K562 (cell line): Measurements from ENCODE around the gene JAKMIP1. TPM values are rescaled to one million over a fixed set of nuclear protein-coding genes. Genes with fewer than 3 reads are reported as not detected.

Source experiments
- ATAC-seq: fragments of 200-7000 bp; cut with Tn5 transposase; 3 replicates; pipeline ENCODE4 v1.9.1; 2020; ENCODE audit warnings: moderate library complexity
- BruUV-seq: library from RNA; stranded (reverse); fragments of 400-500 nt; replicated peaks from 2 replicates; lab custom pipeline; 2021; lab: Mats Ljungman, UMichigan
- CTCF ChIA-PET: fragments of 300-600 bp; formaldehyde crosslinking; extraction: SDS; loops from one replicate; lab custom pipeline; 2021; ENCODE audit warnings: low intra/inter-chr PET ratio; lab: Yijun Ruan, JAX
- POLR2A ChIA-PET: fragments of 300-600, 350-650 bp; sonication (Branson Sonifier 250); formaldehyde crosslinking; extraction: SDS; loops from one replicate; lab custom pipeline; 2021; ENCODE audit warnings: antibody characterized with exemption, inconsistent platforms; lab: Yijun Ruan, JAX
- DNase-seq, 4 experiments: peaks; one replicate each; pipeline versions ENCODE4 v3.0.0 to v3.0.0-alpha.2; 2011 to 2018; ENCODE audit warnings: low spot score in 3 of 4, mixed read lengths in 3 of 4; ENCODE audit errors: extremely low read depth in 1 of 4
- FAIRE-seq: peaks from 2 replicates; lab custom pipeline; 2011; peaks lifted over from hg19 to GRCh38; lab: Jason Lieb, UNC
- H2AFZ ChIP-seq: 2 replicates; pipeline ENCODE4 v1.6.0; 2011; ENCODE audit warnings: low read depth, low read length, control low read depth, inconsistent platforms
- H3K27ac ChIP-seq: fragments of 200-600 bp; 3 replicates; pipeline ENCODE4 v1.8.0; 2011; ENCODE audit warnings: low read depth, mild to moderate bottlenecking, control low read depth, inconsistent platforms, low read length, moderate library complexity, mixed read lengths; ENCODE audit errors: extremely low read depth
- H3K27me3 ChIP-seq, 2 experiments: fragments of 300-600 bp in 1 of 2; 2 replicates in 1 of 2; 3 replicates in 1 of 2; pipeline versions ENCODE4 v1.6.0 to v1.8.0; 2011; ENCODE audit warnings: inconsistent platforms in 2 of 2, low read length in 2 of 2, mild to moderate bottlenecking in 1 of 2, mixed read lengths in 1 of 2, moderate library complexity in 1 of 2; ENCODE audit not compliant: control insufficient read depth in 2 of 2, insufficient read depth in 2 of 2
- H3K36me3 ChIP-seq: fragments of 300-600 bp; 3 replicates; pipeline ENCODE4 v1.8.0; 2011; ENCODE audit warnings: mild to moderate bottlenecking, low read length, inconsistent platforms; ENCODE audit not compliant: control insufficient read depth, insufficient read depth
- H3K4me1 ChIP-seq, 2 experiments: fragments of 200-600 bp in 1 of 2; replicated peaks in 1 of 2; 2 replicates in 1 of 2; 3 replicates in 1 of 2; pipeline versions ENCODE4 v1.5.1 to v1.8.0; 2011; ENCODE audit warnings: inconsistent platforms in 2 of 2, low read length in 2 of 2, mild to moderate bottlenecking in 1 of 2, mixed read lengths in 1 of 2, moderate library complexity in 1 of 2; ENCODE audit not compliant: control insufficient read depth in 2 of 2, insufficient read depth in 2 of 2
- H3K4me2 ChIP-seq: 2 replicates; pipeline ENCODE4 v1.6.1; 2011; ENCODE audit warnings: low read length, control low read depth, inconsistent platforms, mixed read lengths; ENCODE audit not compliant: insufficient read depth
- H3K4me3 ChIP-seq: fragments of 200-600 bp; sonication (generic), shearing (Covaris generic); 2 replicates; pipeline ENCODE4 v1.5.1; 2016; ENCODE audit warnings: control low read depth, inconsistent platforms
- H3K79me2 ChIP-seq: fragments of 200-600 bp; 3 replicates; pipeline ENCODE4 v1.8.0; 2011; ENCODE audit warnings: low read length, inconsistent platforms; ENCODE audit not compliant: control insufficient read depth, insufficient read depth
- H3K9ac ChIP-seq, 2 experiments: 2 replicates each; pipeline versions ENCODE4 v1.6.0 to v1.6.1; 2011; ENCODE audit warnings: low read depth in 2 of 2, low read length in 2 of 2, control low read depth in 1 of 2, inconsistent platforms in 1 of 2, mild to moderate bottlenecking in 1 of 2, mixed read lengths in 1 of 2; ENCODE audit not compliant: insufficient read depth in 1 of 2
- H3K9me1 ChIP-seq: one replicate; pipeline ENCODE4 v1.6.0; 2011; ENCODE audit warnings: inconsistent platforms, mild to moderate bottlenecking, low read length, moderate library complexity; ENCODE audit not compliant: control insufficient read depth, insufficient read depth
- H3K9me3 ChIP-seq: replicated peaks from 2 replicates; pipeline ENCODE4 v1.5.1; 2011; ENCODE audit warnings: low read depth, low read length, inconsistent platforms; ENCODE audit not compliant: control insufficient read depth, insufficient read depth
- H4K20me1 ChIP-seq: replicated peaks from 2 replicates; pipeline ENCODE4 v1.6.1; 2011; ENCODE audit warnings: low read length, inconsistent platforms, mixed read lengths; ENCODE audit not compliant: control insufficient read depth, insufficient read depth
- CAMTA2 ChIP-seq: fragments of 250-450 bp; sonication (Bioruptor Pico); conservative IDR thresholded peaks from 2 replicates; pipeline ENCODE4 v1.5.1; 2022
- CHD1 ChIP-seq: fragments of 200-600 bp; sonication (generic); IDR thresholded peaks from one replicate; pipeline ENCODE4 v1.6.1; 2012; ENCODE audit warnings: mild to moderate bottlenecking, moderate library complexity, low read length, inconsistent platforms
- DIDO1 ChIP-seq: fragments of 450-650 bp; IDR thresholded peaks from 2 replicates; pipeline ENCODE4 v1.6.1; 2016; ENCODE audit warnings: low read depth, missing biosample characterization, missing genetic modification characterization
- DPF2 ChIP-seq: fragments of 450-650 bp; IDR thresholded peaks from 2 replicates; pipeline ENCODE4 v1.6.1; 2016
- ETS2 ChIP-seq: IDR thresholded peaks from 2 replicates; pipeline ENCODE4 v1.6.1; 2016; ENCODE audit warnings: borderline replicate concordance, missing genetic modification characterization, mild to moderate bottlenecking, moderate library complexity, missing compliant biosample characterization; ENCODE audit not compliant: poor library complexity, severe bottlenecking
- FOSL1 ChIP-seq: fragments of 200-800 bp; sonication (Bioruptor generic); conservative IDR thresholded peaks from 2 replicates; pipeline ENCODE4 v1.6.1; 2016; ENCODE audit warnings: missing genetic modification characterization, missing compliant biosample characterization
- MED1 ChIP-seq: sonication (generic); formaldehyde crosslinking; IDR thresholded peaks from 2 replicates; pipeline ENCODE4 v1.8.1; 2023; ENCODE audit warnings: missing genetic modification reagents, borderline replicate concordance
- MTA1 ChIP-seq: fragments of 450-650 bp; IDR thresholded peaks from 2 replicates; pipeline ENCODE4 v1.6.1; 2017; ENCODE audit warnings: borderline replicate concordance
- SLC30A9 ChIP-seq: fragments of 250-450 bp; sonication (Bioruptor Pico); IDR thresholded peaks from 2 replicates; pipeline ENCODE4 v1.8.0; 2022; ENCODE audit warnings: mild to moderate bottlenecking, moderate library complexity
- TEAD2 ChIP-seq: fragments of 450-650 bp; IDR thresholded peaks from 2 replicates; pipeline ENCODE4 v1.6.1; 2016; ENCODE audit warnings: missing genetic modification characterization, control low read depth, missing compliant biosample characterization
- ZBTB8A ChIP-seq: fragments of 450-650 bp; IDR thresholded peaks from 2 replicates; pipeline ENCODE4 v1.6.1; 2018; ENCODE audit warnings: mild to moderate bottlenecking, moderate library complexity; ENCODE audit not compliant: partially characterized antibody
- ZC3H4 ChIP-seq: sonication (generic); formaldehyde crosslinking; IDR thresholded peaks from 2 replicates; pipeline ENCODE4 v1.9.0; 2021; ENCODE audit warnings: missing genetic modification reagents, borderline replicate concordance
- ZFP1 ChIP-seq: fragments of 450-650 bp; formaldehyde crosslinking; IDR thresholded peaks from 2 replicates; pipeline ENCODE4 v1.4.0; 2020; ENCODE audit warnings: mild to moderate bottlenecking, mixed read lengths
- ZNF143 ChIP-seq: sonication (generic); formaldehyde crosslinking; IDR thresholded peaks from 2 replicates; pipeline ENCODE4 v1.9.0; 2022; ENCODE audit warnings: mild to moderate bottlenecking, missing genetic modification reagents
- ZNF444 ChIP-seq: fragments of 250-450 bp; sonication (Bioruptor Pico); IDR thresholded peaks from 2 replicates; pipeline ENCODE4 v1.4.0; 2020; ENCODE audit warnings: mild to moderate bottlenecking, moderate library complexity
- ZNF699 ChIP-seq: fragments of 250-450 bp; sonication (Bioruptor Pico); IDR thresholded peaks from 2 replicates; pipeline ENCODE4 v1.8.0; 2021; ENCODE audit warnings: mild to moderate bottlenecking, moderate library complexity; ENCODE audit not compliant: insufficient replicate concordance
- WGBS: fragments of 100-300 bp; shearing (Covaris generic); methylation state at CpG from one replicate; pipeline ENCODE4 v1.1.6; 2016; ENCODE audit warnings: low coverage, mixed read lengths; ENCODE audit not compliant: insufficient coverage; ENCODE audit errors: missing lambda C conversion rate; 5-methylcytosine and 5-hydroxymethylcytosine counted together
- in situ Hi-C: fragments of 300-500 bp; cut with MboI; formaldehyde crosslinking; loops from 4 replicates; pipeline ENCODE4 v1.15.0; 2018; ENCODE audit warnings: inconsistent platforms, mixed read lengths
- intact Hi-C: fragments of 100-400 bp; cut with micrococcal nuclease; formaldehyde crosslinking; loops from 2 replicates; pipeline ENCODE4 v1.14.2; 2022
- polyA plus RNA-seq, 8 experiments: library from polyadenylated mRNA; depleted of rRNA in 4 of 8; stranded (reverse) in 5 of 8; unstranded in 3 of 8; fragments of >200 nt; fragmentation: Nextera tagmentation in 2 of 8; fragmentation: Illumina TruSeq in 1 of 8; extraction: Ambion mirVana in 2 of 8; extraction: Trizol in 1 of 8; gene quantifications; 2 replicates each; pipeline versions ENCODE4 v1.2.1 to v1.2.3, GENCODE V29; 2011 to 2014; ENCODE audit warnings: inconsistent platforms in 1 of 8, missing spikeins in 1 of 8
- total RNA-seq, 7 experiments: library from RNA; depleted of rRNA in 6 of 7; stranded (reverse); fragments of >200 nt in 6 of 7; fragmentation: Illumina TruSeq in 2 of 7; extraction: Trizol in 2 of 7; gene quantifications; 2 replicates each; pipeline versions ENCODE4 v1.2.1 to v1.2.3, GENCODE V29; 2011 to 2021; ENCODE audit warnings: low replicate concordance in 1 of 7
- TF ChIP-seq, protein P1 (sequence below): fragments of 450-650 bp; IDR thresholded peaks from 2 replicates; pipeline ENCODE4 v1.6.1; 2017; ENCODE audit warnings: mild to moderate bottlenecking, moderate library complexity

JAKMIP1 gene
- total and polyA plus RNA-seq, 9 of the 15 experiments (the other 6 are each of a cell fraction or from before 2014, with no cell fraction given) = not detected

DNA sequence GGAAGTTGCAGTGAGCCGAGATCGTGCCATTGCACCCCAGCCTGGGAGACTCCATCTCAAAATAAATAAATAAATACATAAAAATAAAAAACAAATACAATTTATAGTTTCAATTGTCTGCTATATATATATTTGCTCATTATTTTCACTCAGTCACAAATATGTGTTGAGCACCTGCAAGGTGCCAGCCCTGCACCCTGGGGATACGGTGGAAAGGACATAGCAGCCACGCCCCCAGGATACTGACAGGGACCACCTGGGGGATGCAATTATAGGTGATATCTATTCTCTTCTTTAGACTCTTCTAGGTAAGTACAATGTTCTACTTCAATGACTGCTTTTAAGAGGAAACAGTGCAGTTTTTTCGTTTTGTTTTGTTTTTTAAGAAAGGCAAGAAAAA lies 85.0 kb downstream of the JAKMIP1 start:
- ChIA-PET POLR2A (interaction anchor here (0.7 kb wide), 1 partner anchor 1036 kb away, joined by 3 read pairs; no protein-coding TSS in a partner anchor), CTCF (no interaction called here)
- in situ Hi-C loops = no loop called here

DNA sequence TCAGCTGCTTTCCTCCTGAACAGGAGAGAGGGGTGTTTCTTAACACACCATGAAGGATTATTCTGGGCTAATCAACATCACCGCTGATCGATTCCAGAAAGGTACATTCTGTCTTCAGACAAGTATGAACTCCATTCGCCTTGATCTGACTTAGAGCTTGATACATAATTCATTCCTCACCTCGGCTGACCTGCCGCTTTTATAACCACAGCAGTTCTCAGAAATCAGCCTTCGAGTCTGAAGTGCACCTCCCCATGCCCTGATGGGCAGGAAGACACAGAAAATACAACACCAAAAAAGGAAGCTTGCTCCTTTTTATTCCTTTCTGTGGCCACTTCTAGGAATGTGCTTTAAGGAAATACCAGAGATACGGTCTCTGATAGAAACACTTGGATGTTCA lies 85.7 kb downstream of the JAKMIP1 start:
- H3K36me3 ChIP-seq = no peaks in the 10 kb centered on the region
- no peaks in the 10 kb centered on the region for H3K79me2 ChIP-seq
- H3K4me1 ChIP-seq = no peaks in the 10 kb centered on the region
- intact Hi-C loops (no loop called here), in situ Hi-C loops (no loop called here)
- no peak for FAIRE-seq
- peaks cover 13% of the 10 kb centered on the region; the same call in 1 of the 2 replicates for H4K20me1 ChIP-seq
- no peak for ATAC-seq
- H3K9me1 ChIP-seq = no peaks in the 10 kb centered on the region
- no peak overlapping the region for H2AFZ ChIP-seq
- no peak for DNase-seq
- H3K9me3 ChIP-seq = no peaks in the 10 kb centered on the region
- no peak overlapping the region for H3K9ac ChIP-seq
- 0% methylated on average over 5 of the region's 7 CpGs for WGBS
- no TSS peak for BruUV-seq
- H3K4me3 ChIP-seq = no peak overlapping the region
- ChIA-PET POLR2A (no interaction called here), CTCF (no interaction called here)
- H3K27me3 ChIP-seq = peaks cover 2 to 50% of the 10 kb centered on the region in 2 experiments; a peak in 3 of 5 replicates
- H3K4me2 ChIP-seq = no peak overlapping the region
- no peak overlapping the region for H3K27ac ChIP-seq
- TF ChIP-seq MED1 (CRISPR knock-in tag) (no peak), TEAD2 (tag) (no peak), DIDO1 (tag) (no peak), ZBTB8A (no peak), MTA1 (no peak), FOSL1 (tag) (no peak), ZNF444 (CRISPR knock-in tag) (no peak), ZC3H4 (CRISPR knock-in tag) (no peak), ETS2 (tag) (no peak), SLC30A9 (CRISPR knock-in tag) (no peak), CHD1 (no peak), ZNF699 (no peak), ZFP1 (CRISPR knock-in tag) (no peak), CAMTA2 (CRISPR knock-in tag) (no peak), DPF2 (no peak)
- TF ChIP-seq, protein P1, sequence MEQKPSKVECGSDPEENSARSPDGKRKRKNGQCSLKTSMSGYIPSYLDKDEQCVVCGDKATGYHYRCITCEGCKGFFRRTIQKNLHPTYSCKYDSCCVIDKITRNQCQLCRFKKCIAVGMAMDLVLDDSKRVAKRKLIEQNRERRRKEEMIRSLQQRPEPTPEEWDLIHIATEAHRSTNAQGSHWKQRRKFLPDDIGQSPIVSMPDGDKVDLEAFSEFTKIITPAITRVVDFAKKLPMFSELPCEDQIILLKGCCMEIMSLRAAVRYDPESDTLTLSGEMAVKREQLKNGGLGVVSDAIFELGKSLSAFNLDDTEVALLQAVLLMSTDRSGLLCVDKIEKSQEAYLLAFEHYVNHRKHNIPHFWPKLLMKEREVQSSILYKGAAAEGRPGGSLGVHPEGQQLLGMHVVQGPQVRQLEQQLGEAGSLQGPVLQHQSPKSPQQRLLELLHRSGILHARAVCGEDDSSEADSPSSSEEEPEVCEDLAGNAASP = no peak

More for the DNA sequence above, 85.0 kb downstream of the JAKMIP1 start:
- H3K4me2 ChIP-seq = no peak overlapping the region
- H3K36me3 ChIP-seq = no peaks in the 10 kb centered on the region
- no peak overlapping the region for H3K4me3 ChIP-seq
- ATAC-seq = no peak
- DNase-seq = no peak
- FAIRE-seq = no peak
- no peak overlapping the region for H2AFZ ChIP-seq
- no peak overlapping the region for H3K9ac ChIP-seq
- no peaks in the 10 kb centered on the region for H3K4me1 ChIP-seq
- intact Hi-C loops = no loop called here
- TF ChIP-seq ZNF143 = no peak
- BruUV-seq = no TSS peak
- H3K9me3 ChIP-seq = no peaks in the 10 kb centered on the region
- 1% methylated on average over 5 of the region's 5 CpGs for WGBS
- no peaks in the 10 kb centered on the region for H3K9me1 ChIP-seq
- no peaks in the 10 kb centered on the region for H3K79me2 ChIP-seq
- peaks cover 13% of the 10 kb centered on the region; the same call in 1 of the 2 replicates for H4K20me1 ChIP-seq
- peaks cover 2 to 54% of the 10 kb centered on the region in 2 experiments; a peak in 3 of 5 replicates for H3K27me3 ChIP-seq
- no peak overlapping the region for H3K27ac ChIP-seq
